Stimulated activated CD4-positive, alpha-beta T cell treated with anti-CD3 and anti-CD28 coated beads, TNF-alpha, amount 100 ng/mL, for 4 hours (primary cell): ENCODE measurements around the gene RABGAP1L.

ENCODE experiments used
- DNase-seq, 3 experiments: peaks; one replicate each; pipeline ENCODE4 v3.0.0-alpha.2; 2020; ENCODE audit warnings: low read depth in 3 of 3

RABGAP1L gene

DNA sequence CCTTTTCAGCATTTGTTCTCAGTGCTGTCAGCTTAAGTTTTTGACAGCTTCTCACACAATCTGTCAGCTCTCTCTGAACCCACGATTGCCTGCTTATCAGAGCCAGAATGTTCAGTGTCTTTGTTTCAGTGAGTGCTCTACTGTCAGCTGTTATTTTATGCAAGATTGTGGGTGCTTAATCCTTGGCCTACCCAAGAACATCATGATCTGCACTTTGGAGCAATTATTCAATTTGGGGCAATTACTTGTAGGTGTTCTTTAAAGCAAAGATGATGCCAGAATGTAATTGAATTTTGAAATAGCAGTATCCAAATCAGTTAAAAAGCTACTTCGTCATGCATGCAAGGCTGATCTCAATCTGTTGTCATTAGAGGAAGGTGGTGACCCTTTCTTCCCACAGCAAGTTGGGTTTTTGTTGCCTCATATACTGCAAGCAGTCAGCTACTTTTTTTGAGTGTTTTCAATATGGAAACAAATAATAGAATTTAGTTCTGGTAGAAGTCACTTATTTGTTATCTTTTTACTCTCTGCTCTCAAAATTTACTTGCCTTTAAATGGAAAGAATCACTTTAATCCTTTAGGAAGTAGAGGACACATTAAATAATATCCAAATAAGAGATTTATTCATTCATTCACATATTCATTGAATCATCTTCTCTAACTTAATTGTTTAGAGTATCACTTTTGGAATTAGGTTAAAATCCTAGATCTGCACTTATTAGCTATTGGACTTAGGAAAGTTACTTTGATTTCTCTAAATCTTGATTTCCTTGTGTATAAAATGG, 586.9 kb downstream of the RABGAP1L start:
- no peak for DNase-seq

DNA sequence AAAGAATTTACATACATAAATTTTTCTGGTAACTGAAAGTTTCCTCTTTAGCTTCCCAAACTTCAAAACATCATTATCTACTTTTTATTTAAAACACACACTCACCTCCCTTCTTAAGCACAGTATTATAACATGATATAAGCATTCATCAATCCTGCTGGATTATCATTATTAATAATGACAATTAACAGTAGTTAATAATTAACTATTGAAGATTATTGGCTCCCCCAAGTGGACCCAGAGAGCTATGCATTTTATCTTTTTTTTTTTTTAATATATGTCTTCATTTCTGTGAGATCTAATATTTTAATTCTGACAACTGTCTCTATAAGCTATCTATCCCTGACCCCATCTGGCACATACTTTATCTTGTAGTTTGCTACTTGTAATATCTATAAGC, 588.3 kb downstream of the RABGAP1L start:
- DNase-seq = no peak

DNA sequence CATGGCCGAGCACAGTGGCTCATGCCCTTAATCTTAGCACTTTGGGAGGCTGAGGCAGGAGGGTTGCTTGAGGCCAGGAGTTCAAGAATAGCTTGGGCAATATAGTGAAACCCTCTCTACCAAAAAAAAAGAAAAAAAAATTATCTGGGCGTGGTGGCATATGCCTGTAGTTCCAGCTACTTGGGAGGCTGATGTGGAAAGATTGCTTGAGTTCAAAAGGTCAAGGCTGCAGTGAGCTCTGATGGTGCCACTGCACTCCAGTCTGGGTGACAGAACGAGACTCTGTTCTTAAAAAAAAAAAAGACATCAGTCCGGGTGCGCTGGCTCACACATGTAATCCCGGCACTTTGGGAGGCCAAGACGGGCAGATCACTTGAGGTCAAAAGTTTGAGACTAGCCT, 589.3 kb downstream of the RABGAP1L start:
- DNase-seq = no peak

DNA sequence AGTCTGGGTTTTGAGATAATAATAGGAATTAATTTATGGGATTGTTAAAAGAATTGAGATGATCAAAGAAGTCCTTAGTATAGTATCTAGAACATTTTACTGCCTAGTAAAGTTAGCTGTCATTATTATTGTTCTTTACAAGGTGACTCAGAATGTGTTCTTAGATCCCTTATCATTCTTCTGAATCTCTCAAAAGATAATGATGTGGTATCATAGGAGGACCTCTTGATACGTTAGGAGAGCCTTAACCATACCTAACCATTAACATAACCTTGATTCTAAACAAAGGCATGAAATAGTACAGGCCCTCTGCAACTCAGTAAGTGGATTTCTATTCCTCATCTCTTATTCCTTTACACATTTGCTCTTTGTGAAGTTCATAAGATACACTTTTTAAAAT, 593.8 kb downstream of the RABGAP1L start:
- DNase-seq = no peak

DNA sequence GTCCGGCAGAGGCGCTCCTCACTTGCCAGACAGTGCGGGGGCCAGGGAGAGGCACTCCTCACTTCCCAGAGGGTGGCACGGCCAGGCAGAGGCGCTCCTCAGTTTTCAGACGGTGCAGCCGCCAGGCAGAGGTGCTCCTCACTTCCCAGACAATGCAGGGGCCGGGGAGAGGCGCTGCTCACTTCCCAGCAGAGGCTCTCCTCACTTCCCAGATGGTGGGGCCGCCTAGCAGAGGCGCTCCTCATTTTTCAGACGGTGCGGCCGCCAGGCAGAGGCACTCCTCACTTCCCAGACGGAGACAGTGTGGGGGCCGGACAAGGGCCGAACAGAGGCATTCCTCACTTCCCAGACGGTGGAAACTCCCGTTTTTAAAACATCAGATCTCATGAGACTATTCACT, 602.0 kb downstream of the RABGAP1L start:
- DNase-seq = no peak

DNA sequence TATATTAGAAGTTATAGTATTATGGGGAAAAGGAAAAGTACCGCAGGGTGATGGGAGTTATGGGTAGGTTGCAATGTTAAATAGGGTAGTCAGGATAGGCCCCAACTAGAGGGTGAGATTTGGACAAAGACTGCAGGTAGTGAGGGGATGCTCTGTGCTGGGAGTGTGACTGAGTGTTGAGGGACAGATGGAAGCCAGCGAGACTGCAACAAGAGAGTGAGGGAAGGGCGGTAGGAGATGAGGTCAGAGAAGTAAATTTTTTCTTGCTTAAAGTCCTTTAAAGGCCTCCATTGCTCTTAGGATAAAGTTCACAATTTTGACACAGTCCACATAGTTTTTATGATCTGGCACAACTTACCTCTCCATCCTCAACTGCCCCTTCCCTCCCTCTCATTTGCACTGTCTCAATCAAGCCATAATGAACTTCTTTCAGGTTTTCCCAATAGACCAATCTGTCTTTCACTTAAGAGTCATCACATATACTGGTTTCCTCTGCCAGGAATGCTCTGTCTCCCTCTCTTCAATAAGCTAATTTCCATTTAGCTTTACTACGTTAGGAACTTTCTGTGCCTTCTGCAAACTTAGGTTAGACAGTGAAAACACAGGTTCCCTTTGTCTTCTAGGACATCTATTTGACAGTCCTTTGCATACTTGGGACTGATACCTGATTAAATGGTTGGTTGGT, 602.7 kb downstream of the RABGAP1L start:
- no peak for DNase-seq

DNA sequence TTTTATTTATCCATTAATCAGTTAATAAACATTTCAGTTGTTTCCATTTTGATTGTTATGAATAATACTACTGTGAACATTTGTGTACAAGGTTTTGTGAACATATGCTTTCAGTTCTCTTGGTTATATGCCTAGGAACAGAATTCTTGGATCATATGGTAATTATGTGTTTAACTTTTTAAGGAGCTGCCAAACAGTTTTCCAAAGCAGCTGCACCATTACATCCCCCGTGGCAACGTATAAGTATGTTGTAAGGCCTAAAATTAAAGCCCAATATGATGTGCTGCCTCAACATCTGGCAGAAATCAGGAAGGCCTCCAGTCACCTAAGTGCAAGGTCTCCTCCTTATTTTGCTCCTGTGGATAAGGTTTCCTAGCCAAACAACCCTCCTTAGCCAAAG, 604.9 kb downstream of the RABGAP1L start:
- no peak for DNase-seq

DNA sequence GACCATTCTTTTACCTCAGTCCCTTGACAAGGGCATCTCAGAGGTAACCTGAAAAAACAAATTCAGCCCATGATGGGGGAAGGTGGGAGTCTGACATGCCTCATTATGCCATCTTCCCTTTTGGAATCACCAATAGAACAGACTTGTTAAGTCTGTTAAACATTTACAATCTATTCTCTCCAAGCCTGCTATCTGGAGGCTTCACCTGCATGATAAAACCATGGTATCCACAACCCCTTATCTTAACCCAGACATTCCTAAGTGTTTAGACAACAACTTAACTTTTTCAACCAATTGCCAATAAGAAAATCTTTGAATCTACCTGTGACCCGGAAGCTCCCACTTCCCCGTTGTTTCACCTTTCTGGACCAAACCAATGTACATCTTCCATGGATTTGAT, 607.4 kb downstream of the RABGAP1L start:
- DNase-seq = no peak

DNA sequence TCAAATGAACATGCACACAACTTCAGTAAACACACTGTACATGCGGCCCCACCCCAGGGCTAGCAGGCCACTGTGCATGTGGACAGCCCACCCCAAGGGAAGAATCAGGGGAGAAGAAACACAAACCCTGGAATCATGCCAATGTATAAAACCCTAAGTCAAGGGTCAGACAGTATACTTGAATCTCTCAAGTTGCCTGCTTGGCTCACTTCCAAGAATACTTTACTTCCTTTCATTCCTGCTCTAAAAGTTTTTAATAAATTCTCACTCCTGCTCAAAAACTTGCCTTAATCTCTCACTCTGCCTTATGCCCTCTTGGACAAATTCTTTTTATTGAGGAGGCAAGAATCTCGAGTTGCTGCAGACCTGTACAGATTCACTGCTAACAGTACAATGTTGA, 609.2 kb downstream of the RABGAP1L start:
- no peak for DNase-seq

DNA sequence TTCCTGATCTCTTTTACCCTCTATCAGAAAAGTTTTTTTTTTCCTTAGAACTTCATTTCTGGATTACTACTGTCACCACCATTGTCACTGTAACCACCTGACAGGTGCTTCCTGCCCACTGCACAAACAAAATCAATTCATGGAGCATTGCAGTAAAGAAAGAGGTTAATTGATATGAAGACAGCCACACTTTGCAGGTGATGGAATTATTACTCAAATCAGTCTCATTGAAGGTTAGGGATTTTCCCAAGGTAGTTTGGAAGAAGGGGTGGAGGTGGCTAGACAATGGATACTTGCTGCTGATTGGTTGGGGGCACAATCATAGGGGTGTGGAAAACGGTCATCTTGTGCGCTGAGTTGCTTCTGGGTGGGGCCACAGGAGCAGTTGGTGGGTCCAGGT, 609.6 kb downstream of the RABGAP1L start:
- no peak for DNase-seq

DNA sequence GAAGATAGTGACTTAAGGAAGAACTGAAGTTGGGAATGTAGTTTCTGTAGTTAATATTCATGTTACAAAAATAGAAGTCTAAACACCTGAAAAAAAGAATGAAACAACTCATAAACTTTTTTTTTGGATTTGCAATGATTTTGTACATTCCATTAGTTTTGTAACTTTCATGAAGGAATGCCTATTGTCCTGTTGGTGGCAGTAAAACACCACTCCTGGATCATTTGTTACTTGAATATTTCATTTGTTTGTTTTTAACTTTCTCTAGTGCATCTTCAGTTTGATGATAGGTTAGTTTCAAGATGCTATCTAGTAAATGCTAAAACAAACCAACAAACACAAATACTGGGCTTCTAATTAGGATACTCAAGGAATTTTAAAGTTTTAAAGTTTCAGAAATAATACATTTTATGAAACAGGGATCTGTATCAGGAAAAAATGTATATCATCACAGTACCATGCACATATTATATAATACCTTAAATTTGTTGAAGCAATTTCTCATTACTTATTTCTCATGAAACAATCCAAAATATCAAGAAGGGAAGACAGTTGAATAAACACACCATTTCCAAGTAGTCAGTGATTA, 610.7 kb downstream of the RABGAP1L start:
- DNase-seq = no peak

DNA sequence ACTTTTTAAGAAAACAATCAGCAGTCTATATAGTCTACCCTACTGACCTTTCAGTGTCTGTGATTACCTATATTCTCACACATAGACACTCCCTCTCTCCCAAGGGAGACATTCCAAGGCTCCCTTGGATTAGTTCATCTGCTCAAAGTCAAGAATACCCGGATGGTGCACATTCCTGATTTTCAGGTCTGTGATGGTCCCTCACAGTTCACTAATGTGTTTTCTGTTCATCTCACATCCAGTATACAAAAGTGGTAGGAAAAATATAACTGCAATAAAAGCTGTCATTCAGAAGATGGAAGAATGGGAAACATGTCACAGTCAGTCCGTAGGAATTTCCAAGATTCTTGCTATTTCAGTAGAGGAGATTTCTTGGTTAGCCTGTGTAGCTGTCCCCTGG, 616.3 kb downstream of the RABGAP1L start:
- no peak for DNase-seq

DNA sequence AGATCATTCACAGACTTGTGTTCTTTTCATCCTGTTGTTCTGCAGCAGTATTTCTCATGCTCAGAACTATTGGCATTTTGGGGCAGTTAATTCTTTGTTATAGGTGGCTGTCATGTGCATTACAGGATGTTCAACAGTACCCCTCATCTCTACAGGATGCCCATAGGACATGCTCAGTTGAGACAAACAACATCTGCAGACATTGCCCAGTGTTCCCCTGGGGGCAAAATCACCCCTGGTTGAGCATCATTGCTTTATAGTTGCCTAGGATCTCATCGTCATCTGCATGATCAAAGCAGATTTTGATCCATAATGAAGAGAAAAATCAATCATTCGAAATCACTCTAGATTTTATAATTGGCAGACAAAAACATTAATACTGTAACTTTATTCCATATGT, 617.9 kb downstream of the RABGAP1L start:
- DNase-seq = no peak

DNA sequence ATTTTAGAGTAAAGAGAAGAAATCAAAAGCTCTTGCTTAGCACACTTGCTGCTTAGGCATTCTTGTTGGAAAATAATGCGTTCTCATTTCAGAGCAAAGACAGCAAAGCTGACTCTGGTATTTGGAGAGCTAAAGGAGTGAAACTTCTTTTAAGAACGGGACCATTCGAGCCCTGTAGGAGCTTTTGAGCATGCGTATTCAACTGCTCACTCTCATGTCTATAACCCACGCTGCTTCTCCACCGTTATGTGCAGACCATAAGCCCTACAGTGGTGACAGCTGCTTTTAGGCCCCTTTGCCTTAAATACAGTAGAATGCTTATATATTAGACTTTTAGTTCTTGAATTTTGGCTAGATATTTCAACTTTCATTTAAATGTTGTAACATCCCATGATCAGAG, 626.2 kb downstream of the RABGAP1L start:
- no peak for DNase-seq

DNA sequence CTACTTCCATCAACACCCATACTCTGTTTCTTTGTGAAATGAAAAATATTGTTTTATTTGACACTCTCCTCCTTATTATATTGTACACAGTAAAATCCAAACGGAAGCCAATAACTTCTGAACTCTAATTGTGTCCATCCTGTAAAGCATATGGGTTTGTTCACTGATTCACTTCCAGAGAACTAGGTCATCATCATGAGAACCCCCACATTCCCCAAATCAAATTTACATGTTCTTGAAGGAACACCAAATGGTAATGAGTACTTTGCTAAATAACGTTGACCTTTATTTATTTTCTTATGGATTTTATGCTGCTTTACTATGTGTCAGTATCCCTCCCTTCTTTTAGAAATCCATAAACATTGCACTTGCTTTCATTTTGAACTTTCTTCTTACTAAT, 627.0 kb downstream of the RABGAP1L start:
- DNase-seq = no peak

DNA sequence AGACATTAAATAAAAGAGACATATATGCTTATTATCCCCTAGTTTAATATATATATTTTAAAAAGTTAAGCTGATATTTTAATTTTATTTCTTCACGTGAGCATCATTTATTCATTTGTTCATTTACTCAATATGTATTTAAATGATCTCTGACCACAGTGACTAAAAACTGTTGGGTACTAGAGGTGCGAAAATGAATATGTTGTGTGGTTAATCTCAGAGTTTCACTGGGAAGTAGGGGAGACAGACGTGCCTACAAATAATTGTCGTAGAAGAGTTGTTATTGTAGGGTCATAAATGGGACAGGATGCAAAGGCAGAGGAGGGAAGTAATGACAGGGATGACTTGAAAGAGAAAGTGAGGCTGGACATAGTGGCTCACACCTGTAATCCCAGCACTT, 627.4 kb downstream of the RABGAP1L start:
- no peak for DNase-seq

DNA sequence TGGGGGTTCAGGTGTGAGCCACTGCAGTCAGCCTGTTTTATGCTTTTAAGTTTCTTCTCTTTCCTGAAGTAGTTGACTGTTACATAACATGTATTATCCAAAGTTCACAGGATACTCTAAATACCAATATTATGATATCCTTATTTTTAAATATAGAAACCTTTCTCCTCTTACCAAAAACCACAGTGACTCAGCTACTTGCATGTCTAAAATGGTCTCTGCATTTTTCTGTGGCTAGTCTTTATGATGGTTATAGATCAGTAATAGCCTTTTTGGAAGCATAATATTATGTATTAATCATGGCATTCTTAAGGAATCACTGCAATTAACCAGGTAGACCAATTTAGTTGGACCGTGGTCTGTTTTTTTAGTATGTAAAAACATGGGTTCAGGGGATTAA, 629.7 kb downstream of the RABGAP1L start:
- no peak for DNase-seq

DNA sequence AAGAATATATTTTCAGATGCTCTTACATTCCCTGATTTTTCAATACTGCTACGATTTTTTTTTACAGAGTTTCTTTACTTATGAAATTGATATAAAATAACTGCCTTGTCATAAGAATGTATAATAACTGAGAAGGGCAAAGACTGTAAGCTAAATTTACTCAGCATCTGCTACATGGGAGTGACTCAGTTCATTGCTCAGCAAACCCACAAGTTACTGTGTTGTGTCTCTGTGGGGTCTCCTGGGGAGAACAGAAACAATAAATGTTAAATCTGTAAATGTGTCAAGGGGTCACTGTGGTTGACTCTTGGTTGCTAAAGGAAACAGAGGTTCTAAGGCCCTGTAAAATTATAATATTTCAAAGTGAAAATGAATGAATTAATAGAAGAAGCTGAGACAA, 630.1 kb downstream of the RABGAP1L start:
- DNase-seq = no peak

DNA sequence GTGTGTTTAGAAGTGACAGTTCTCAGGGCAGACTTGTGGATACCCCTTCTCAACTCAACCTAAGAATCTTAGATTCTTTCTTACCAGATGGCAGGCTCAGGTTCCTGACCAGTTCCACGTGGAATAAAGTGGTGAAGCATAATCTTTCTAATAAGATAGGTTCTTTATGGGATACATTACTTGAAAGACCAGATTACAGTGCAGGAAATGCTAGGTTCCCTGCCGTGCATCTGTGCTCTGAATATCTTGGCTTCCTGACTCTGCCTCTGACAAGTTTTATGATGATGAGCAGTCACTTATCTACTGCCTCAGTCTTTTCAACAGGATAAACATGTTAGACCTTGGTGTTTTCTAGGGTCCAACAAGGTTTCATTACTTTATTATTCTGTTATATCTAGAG, 632.5 kb downstream of the RABGAP1L start:
- DNase-seq = no peak

DNA sequence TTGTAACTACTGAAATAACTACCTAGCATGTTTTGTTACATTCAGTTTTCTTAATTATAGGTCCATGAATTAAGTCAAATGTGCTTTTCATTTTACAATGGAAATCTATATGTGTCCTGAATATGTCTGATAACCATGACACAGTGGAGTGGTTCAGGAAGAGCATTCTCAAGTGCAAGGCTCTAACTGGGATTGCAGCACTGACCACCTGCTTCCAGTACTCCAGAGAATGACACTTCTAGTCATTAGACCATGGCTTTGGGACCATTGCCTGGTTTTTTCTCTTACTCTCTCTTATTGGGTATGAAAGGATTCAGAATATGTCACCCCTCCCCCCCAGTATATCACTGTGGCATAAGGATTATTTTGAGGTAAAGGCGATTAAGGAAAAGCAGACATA, 635.5 kb downstream of the RABGAP1L start:
- DNase-seq = no peak

DNA sequence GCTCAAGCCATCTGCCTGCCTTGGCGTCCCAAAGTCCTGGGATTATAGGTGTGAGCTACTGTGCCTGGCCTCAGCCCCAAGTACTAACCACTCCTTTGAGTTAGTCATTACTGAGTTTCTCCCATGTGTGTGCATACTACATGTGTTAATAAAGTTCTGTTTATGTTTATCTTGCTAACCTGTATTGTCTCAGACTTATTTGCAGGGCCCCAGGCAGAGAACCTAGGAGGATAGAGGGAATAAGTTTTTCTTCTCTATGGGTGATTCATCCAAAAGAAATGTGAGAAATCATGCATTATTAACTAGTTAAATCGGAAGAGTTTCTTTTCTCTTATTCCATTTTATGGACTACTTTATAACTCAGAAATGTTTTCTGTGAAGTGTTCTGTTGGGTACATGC, 636.5 kb downstream of the RABGAP1L start:
- no peak for DNase-seq

DNA sequence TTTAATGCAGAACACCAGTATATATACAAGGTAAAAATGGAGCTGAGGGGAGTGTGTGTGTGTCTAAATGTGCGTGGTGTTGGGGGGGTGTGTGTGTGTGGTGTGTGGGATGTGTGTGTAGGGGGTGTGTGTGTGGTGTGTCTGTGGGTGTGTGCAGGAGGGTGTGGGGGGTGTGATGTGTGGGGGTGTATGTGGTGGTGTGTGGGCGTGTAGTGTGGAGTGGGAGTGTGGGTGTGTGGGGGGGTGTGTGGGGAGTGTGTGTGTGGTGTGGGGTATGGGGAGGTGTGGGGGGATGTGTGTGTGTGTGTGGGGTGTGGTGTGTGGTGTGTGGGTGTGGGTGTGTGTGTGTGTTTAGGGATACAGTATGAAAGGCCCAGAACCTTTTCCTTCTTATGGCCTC, 638.1 kb downstream of the RABGAP1L start:
- no peak for DNase-seq

DNA sequence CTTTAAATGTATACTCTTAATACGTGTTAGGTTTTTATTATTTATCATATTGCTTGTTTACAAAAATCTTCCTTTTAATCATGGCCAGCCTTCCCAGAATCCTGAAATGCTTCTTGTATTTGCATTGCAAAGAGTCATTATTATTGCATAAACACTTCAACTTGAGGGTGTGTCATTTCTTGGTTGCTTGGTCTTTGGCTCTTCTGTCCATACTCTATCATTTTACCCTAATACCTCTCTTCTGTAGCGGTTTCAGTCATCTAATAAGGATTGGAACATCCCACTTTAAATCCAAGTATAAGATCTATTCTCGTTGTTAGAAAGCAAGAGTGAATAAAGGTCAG, 639.8 kb downstream of the RABGAP1L start:
- DNase-seq = no peak
